ENCODE measurements around the gene SEC11C.

The SEC11C gene

DNA sequence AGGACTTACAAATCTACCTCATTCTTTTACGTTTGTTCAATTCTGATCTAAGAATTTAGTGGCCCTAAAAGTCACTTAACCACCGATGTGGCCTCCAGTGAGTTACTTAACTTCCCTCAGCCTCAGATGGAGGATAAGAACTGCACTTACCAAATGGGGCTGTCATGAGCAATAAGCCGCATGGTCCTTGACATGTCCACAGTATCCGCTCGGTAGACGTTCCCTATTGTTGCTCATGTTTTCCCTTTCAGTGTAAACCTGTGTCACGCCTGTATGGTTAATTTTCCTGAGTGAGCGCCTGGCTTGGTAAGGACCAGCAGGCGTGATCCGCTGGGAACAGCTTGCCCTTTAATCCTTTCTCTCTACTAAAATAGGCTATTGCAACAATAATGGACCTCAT, 20.3 kb downstream of the SEC11C start:
- Histone ChIP-seq H3K4ac (ENCODE audit: low read depth in 1 of 2, low read length in 2 of 2) (no peak overlapping the region), H3K23ac (ENCODE audit: low read length in 2 of 2) (no peak overlapping the region), H2BK5ac (ENCODE audit: low read depth, low read length, poor library complexity, severe bottlenecking) (no peak overlapping the region), H3K27ac (ENCODE audit: low read length, poor library complexity, severe bottlenecking) (no peak overlapping the region), H2AK5ac (ENCODE audit: low read length, severe bottlenecking) (no peak overlapping the region), H3K4me3 (ENCODE audit: insufficient read depth in 1 of 2, low read depth in 1 of 2, low read length in 2 of 2) (no peak overlapping the region), H3K18ac (ENCODE audit: low read depth in 1 of 2, low read length in 2 of 2) (no peak overlapping the region), H2BK120ac (ENCODE audit: low read depth, low read length) (no peak overlapping the region), H3K36me3 (ENCODE audit: control insufficient read depth in 1 of 2, insufficient read depth in 2 of 2, low read depth in 1 of 2, low read length in 2 of 2) (no peaks in the 10 kb centered on the region), H3K4me2 (ENCODE audit: low read length, poor library complexity, severe bottlenecking) (no peak overlapping the region), H3K9ac (ENCODE audit: low read length) (no peak overlapping the region), H3K4me1 (ENCODE audit: control insufficient read depth, insufficient read depth, low read depth, low read length) (no peaks in the 10 kb centered on the region), H3K79me1 (replicated peaks; ENCODE audit: low read length, poor library complexity, severe bottlenecking) (no peaks in the 10 kb centered on the region), H2AFZ (ENCODE audit: low read depth, low read length) (no peak overlapping the region), H4K91ac (ENCODE audit: low read length) (no peak overlapping the region), H3K27me3 (ENCODE audit: control insufficient read depth in 1 of 2, insufficient read depth in 1 of 2, low read length in 2 of 2) (no peaks in the 10 kb centered on the region), H2BK12ac (ENCODE audit: low read length in 2 of 2) (no peak overlapping the region), H3K14ac (ENCODE audit: low read length in 2 of 2) (no peak overlapping the region), H2BK15ac (ENCODE audit: low read depth, poor library complexity, severe bottlenecking) (no peak overlapping the region), H3K9me3 (ENCODE audit: control insufficient read depth, low read length) (peaks cover 6% of the 10 kb centered on the region), H4K8ac (ENCODE audit: low read length) (no peak overlapping the region)
- no peak for DNase-seq
- WGBS = 82% methylated on average over 9 of the region's 10 CpGs

DNA sequence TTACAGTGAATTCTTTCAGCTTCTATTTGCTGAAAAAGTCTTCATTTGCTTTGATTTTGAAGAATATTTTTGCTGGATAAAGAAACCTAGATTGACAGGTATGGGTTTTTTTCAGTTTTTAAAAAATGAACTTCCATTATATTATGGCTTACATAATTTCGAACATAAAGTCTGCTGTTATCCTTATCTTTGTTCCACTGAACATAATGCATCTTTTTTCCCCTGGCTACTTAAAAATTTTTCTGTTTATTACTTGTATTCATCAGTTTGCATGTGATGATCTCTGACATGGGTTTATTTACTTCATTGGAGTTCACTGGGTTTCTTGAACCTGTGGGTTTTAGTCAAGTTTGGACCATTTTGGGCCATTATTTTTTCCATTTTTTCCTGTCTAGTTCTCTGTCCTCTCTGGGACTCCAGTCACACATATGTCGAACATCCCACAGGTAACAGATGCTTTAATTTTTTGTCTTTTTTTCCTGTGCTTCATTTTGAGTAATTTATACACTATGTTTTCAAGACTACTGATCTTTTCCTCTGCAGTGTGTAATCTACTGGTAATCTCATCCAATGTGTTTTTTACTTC, 33.1 kb downstream of the SEC11C start:
- H2BK5ac ChIP-seq (ENCODE audit: low read depth, low read length, poor library complexity, severe bottlenecking) = no peak overlapping the region
- H3K27me3 ChIP-seq (ENCODE audit: control insufficient read depth in 1 of 2, insufficient read depth in 1 of 2, low read length in 2 of 2) = peaks cover 0 to 3% of the 10 kb centered on the region in 2 experiments
- H3K4me1 ChIP-seq (ENCODE audit: control insufficient read depth, insufficient read depth, low read depth, low read length) = no peaks in the 10 kb centered on the region
- H2BK12ac ChIP-seq (ENCODE audit: low read length in 2 of 2) = no peak overlapping the region
- no peaks in the 10 kb centered on the region for H3K36me3 ChIP-seq (ENCODE audit: control insufficient read depth in 1 of 2, insufficient read depth in 2 of 2, low read depth in 1 of 2, low read length in 2 of 2)
- H3K9me3 ChIP-seq (ENCODE audit: control insufficient read depth, low read length) = peaks cover 68% of the 10 kb centered on the region
- H4K8ac ChIP-seq (ENCODE audit: low read length) = no peak overlapping the region
- H3K4ac ChIP-seq (ENCODE audit: low read depth in 1 of 2, low read length in 2 of 2) = no peak overlapping the region
- no peak overlapping the region for H2AFZ ChIP-seq (ENCODE audit: low read depth, low read length)
- H2BK15ac ChIP-seq (ENCODE audit: low read depth, poor library complexity, severe bottlenecking) = no peak overlapping the region
- no peak overlapping the region for H3K14ac ChIP-seq (ENCODE audit: low read length in 2 of 2)
- H2AK5ac ChIP-seq (ENCODE audit: low read length, severe bottlenecking) = no peak overlapping the region
- H3K4me3 ChIP-seq (ENCODE audit: insufficient read depth in 1 of 2, low read depth in 1 of 2, low read length in 2 of 2) = no peak overlapping the region
- H4K91ac ChIP-seq (ENCODE audit: low read length) = no peak overlapping the region
- DNase-seq = no peak
- no peak overlapping the region for H3K4me2 ChIP-seq (ENCODE audit: low read length, poor library complexity, severe bottlenecking)
- no peak overlapping the region for H3K27ac ChIP-seq (ENCODE audit: low read length, poor library complexity, severe bottlenecking)
- no peaks in the 10 kb centered on the region for H3K79me1 ChIP-seq (replicated peaks; ENCODE audit: low read length, poor library complexity, severe bottlenecking)
- no peak overlapping the region for H3K18ac ChIP-seq (ENCODE audit: low read depth in 1 of 2, low read length in 2 of 2)
- H3K23ac ChIP-seq (ENCODE audit: low read length in 2 of 2) = no peak overlapping the region
- no CpG with 5 or more reads among the region's 2 CpGs for WGBS
- no peak overlapping the region for H2BK120ac ChIP-seq (ENCODE audit: low read depth, low read length)
- H3K9ac ChIP-seq (ENCODE audit: low read length) = no peak overlapping the region

DNA sequence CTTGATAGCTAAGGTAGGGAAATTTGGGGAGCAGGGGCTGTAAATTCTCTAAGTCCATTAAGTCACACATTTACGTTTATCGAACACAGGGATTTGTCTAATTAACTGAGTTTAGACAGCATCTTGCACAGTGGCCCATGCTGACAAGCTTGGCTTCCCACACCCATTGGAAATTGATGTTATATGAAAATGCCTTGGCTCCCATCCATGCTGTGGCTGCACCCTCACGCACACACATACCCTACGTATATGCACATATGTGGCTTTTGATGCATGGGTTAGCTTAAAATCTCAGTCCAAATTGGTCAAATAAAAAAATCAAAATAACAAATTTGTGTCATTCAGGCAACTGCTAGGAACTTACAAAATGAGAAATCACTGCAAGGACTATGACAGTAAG, 37.8 kb downstream of the SEC11C start:
- no peak overlapping the region for H3K9ac ChIP-seq (ENCODE audit: low read length)
- peaks cover 32% of the 10 kb centered on the region for H3K9me3 ChIP-seq (ENCODE audit: control insufficient read depth, low read length)
- peaks cover 4 to 5% of the 10 kb centered on the region in 2 experiments for H3K27me3 ChIP-seq (ENCODE audit: control insufficient read depth in 1 of 2, insufficient read depth in 1 of 2, low read length in 2 of 2)
- H3K14ac ChIP-seq (ENCODE audit: low read length in 2 of 2) = no peak overlapping the region
- no peak overlapping the region for H3K27ac ChIP-seq (ENCODE audit: low read length, poor library complexity, severe bottlenecking)
- H4K91ac ChIP-seq (ENCODE audit: low read length) = no peak overlapping the region
- no peak overlapping the region for H3K4me3 ChIP-seq (ENCODE audit: insufficient read depth in 1 of 2, low read depth in 1 of 2, low read length in 2 of 2)
- H3K36me3 ChIP-seq (ENCODE audit: control insufficient read depth in 1 of 2, insufficient read depth in 2 of 2, low read depth in 1 of 2, low read length in 2 of 2) = no peaks in the 10 kb centered on the region
- no peak overlapping the region for H3K4ac ChIP-seq (ENCODE audit: low read depth in 1 of 2, low read length in 2 of 2)
- no peak for DNase-seq
- no peaks in the 10 kb centered on the region for H3K4me1 ChIP-seq (ENCODE audit: control insufficient read depth, insufficient read depth, low read depth, low read length)
- H3K23ac ChIP-seq (ENCODE audit: low read length in 2 of 2) = no peak overlapping the region
- no peak overlapping the region for H4K8ac ChIP-seq (ENCODE audit: low read length)
- WGBS = 100% methylated on average over 2 of the region's 4 CpGs
- no peaks in the 10 kb centered on the region for H3K79me1 ChIP-seq (replicated peaks; ENCODE audit: low read length, poor library complexity, severe bottlenecking)
- H2BK120ac ChIP-seq (ENCODE audit: low read depth, low read length) = no peak overlapping the region
- H3K4me2 ChIP-seq (ENCODE audit: low read length, poor library complexity, severe bottlenecking) = no peak overlapping the region
- H2BK15ac ChIP-seq (ENCODE audit: low read depth, poor library complexity, severe bottlenecking) = no peak overlapping the region
- H3K18ac ChIP-seq (ENCODE audit: low read depth in 1 of 2, low read length in 2 of 2) = no peak overlapping the region
- no peak overlapping the region for H2BK5ac ChIP-seq (ENCODE audit: low read depth, low read length, poor library complexity, severe bottlenecking)
- no peak overlapping the region for H2AK5ac ChIP-seq (ENCODE audit: low read length, severe bottlenecking)
- no peak overlapping the region for H2BK12ac ChIP-seq (ENCODE audit: low read length in 2 of 2)
- no peak overlapping the region for H2AFZ ChIP-seq (ENCODE audit: low read depth, low read length)

DNA sequence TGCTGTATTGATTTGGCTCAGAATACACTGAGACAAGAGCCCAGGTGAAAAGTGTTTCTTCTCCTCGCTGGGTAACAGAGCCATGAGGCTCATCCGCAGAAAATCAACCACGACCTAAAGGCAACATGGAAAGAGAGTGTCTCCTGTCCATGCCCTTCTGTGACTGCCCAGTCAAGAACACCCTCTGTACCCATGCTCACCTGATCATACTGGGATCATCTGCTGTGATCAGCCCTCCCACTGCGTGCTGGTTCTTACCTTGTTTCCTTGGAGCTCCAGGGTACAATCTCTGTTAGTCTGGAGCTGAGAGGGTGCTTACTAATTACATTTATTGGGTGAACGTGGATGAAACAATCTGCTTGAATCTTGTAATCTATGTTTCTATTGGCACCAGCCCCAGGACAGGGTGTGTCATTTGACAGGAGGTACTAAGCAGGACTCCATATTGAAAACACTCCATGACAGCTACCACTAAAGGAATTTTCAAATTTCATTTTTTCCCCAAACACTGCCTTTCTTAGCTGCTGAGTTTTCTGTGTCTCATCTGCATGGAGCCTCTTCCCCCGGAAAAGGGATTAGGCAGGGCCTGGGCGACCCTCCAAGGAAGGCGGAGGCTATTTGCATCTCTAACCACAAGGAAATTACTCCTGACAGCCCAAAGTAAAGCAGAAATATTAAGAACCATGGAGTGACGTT, 40.6 kb downstream of the SEC11C start:
- Histone ChIP-seq H3K4me3 (ENCODE audit: insufficient read depth in 1 of 2, low read depth in 1 of 2, low read length in 2 of 2) (no peak overlapping the region), H2BK120ac (ENCODE audit: low read depth, low read length) (no peak overlapping the region), H2BK12ac (ENCODE audit: low read length in 2 of 2) (no peak overlapping the region), H2BK15ac (ENCODE audit: low read depth, poor library complexity, severe bottlenecking) (no peak overlapping the region), H3K36me3 (ENCODE audit: control insufficient read depth in 1 of 2, insufficient read depth in 2 of 2, low read depth in 1 of 2, low read length in 2 of 2) (no peaks in the 10 kb centered on the region), H3K4ac (ENCODE audit: low read depth in 1 of 2, low read length in 2 of 2) (no peak overlapping the region), H2AK5ac (ENCODE audit: low read length, severe bottlenecking) (no peak overlapping the region), H3K14ac (ENCODE audit: low read length in 2 of 2) (no peak overlapping the region), H3K4me2 (ENCODE audit: low read length, poor library complexity, severe bottlenecking) (no peak overlapping the region), H4K8ac (ENCODE audit: low read length) (no peak overlapping the region), H3K23ac (ENCODE audit: low read length in 2 of 2) (no peak overlapping the region), H3K27ac (ENCODE audit: low read length, poor library complexity, severe bottlenecking) (no peak overlapping the region), H2BK5ac (ENCODE audit: low read depth, low read length, poor library complexity, severe bottlenecking) (no peak overlapping the region), H3K9ac (ENCODE audit: low read length) (no peak overlapping the region), H3K4me1 (ENCODE audit: control insufficient read depth, insufficient read depth, low read depth, low read length) (no peaks in the 10 kb centered on the region), H3K79me1 (replicated peaks; ENCODE audit: low read length, poor library complexity, severe bottlenecking) (no peaks in the 10 kb centered on the region), H3K27me3 (ENCODE audit: control insufficient read depth in 1 of 2, insufficient read depth in 1 of 2, low read length in 2 of 2) (peaks cover 7 to 10% of the 10 kb centered on the region in 2 experiments), H3K9me3 (ENCODE audit: control insufficient read depth, low read length) (peaks cover 5% of the 10 kb centered on the region), H3K18ac (ENCODE audit: low read depth in 1 of 2, low read length in 2 of 2) (no peak overlapping the region), H4K91ac (ENCODE audit: low read length) (no peak overlapping the region), H2AFZ (ENCODE audit: low read depth, low read length) (no peak overlapping the region)
- 83% methylated on average over 9 of the region's 9 CpGs for WGBS
- no peak for DNase-seq

Data from mesenchymal stem cell (in vitro differentiated cells and primary cell).